MCF 10A (cell line): ENCODE data around the gene UBE2L6. TPM values are rescaled to one million over a fixed set of nuclear protein-coding genes. Genes with fewer than 3 reads are reported as not detected.

Source experiments
- Bru-seq: library from RNA; stranded (reverse); fragments of 400-500 nt; gene quantifications from one replicate; lab custom pipeline; 2021; lab: Mats Ljungman, UMichigan
- BruChase-seq, 2 experiments: library from RNA; stranded (reverse); fragments of 400-500 nt; gene quantifications; one replicate each; lab custom pipeline; 2021; lab: Mats Ljungman, UMichigan
- BruUV-seq: library from RNA; stranded (reverse); fragments of 400-500 nt; replicated peaks from 2 replicates; lab custom pipeline; 2021; lab: Mats Ljungman, UMichigan
- CTCF ChIA-PET: fragments of 300-600 bp; sonication (Branson Sonifier 250); formaldehyde crosslinking; extraction: SDS; loops from one replicate; lab custom pipeline; 2021; ENCODE audit warnings: antibody characterized with exemption, inconsistent platforms; lab: Yijun Ruan, JAX
- POLR2A ChIA-PET: fragments of 300-600, 350-650 bp; sonication (Branson Sonifier 250); formaldehyde crosslinking; extraction: SDS; loops from one replicate; lab custom pipeline; 2020; ENCODE audit warnings: antibody characterized with exemption, inconsistent platforms; lab: Yijun Ruan, JAX
- DNase-seq: peaks from one replicate; pipeline ENCODE4 v3.0.0-alpha.2; 2018; ENCODE audit not compliant: unreplicated experiment
- H3K27ac Mint-ChIP-seq: one replicate; pipeline ENCODE4 v1.8.0; 2022; ENCODE audit warnings: mild to moderate bottlenecking, low read depth, mixed read lengths; ENCODE audit not compliant: unreplicated experiment
- H3K27me3 Mint-ChIP-seq: one replicate; pipeline ENCODE4 v1.8.0; 2022; ENCODE audit warnings: mixed read lengths; ENCODE audit not compliant: insufficient read depth, unreplicated experiment
- H3K36me3 Mint-ChIP-seq: one replicate; pipeline ENCODE4 v1.8.0; 2022; ENCODE audit warnings: mild to moderate bottlenecking, moderate library complexity, mixed read lengths; ENCODE audit not compliant: insufficient read depth, unreplicated experiment
- H3K4me1 Mint-ChIP-seq: one replicate; pipeline ENCODE4 v1.8.0; 2022; ENCODE audit warnings: mixed read lengths; ENCODE audit not compliant: insufficient read depth, unreplicated experiment
- H3K4me3 Mint-ChIP-seq: one replicate; pipeline ENCODE4 v1.8.0; 2022; ENCODE audit warnings: mild to moderate bottlenecking, moderate library complexity, mixed read lengths; ENCODE audit not compliant: unreplicated experiment
- H3K9me3 Mint-ChIP-seq: one replicate; pipeline ENCODE4 v1.8.0; 2022; ENCODE audit warnings: mixed read lengths; ENCODE audit not compliant: unreplicated experiment
- CTCF ChIP-seq: fragments of 200-600 bp; IDR thresholded peaks from one replicate; pipeline ENCODE4 v1.8.0; 2022; ENCODE audit warnings: antibody characterized with exemption, mild to moderate bottlenecking; ENCODE audit not compliant: unreplicated experiment
- intact Hi-C: fragments of 100-400 bp; cut with micrococcal nuclease; formaldehyde crosslinking; loops from 2 replicates; pipeline ENCODE4 v1.14.1; 2022
- long read RNA-seq: library from polyadenylated mRNA; stranded (forward); transcript quantifications from one replicate; pipeline ENCODE4 v2.0.0, GENCODE V29; 2022
- total RNA-seq: library from RNA; stranded (reverse); gene quantifications from 2 replicates; pipeline ENCODE4 v1.2.3, GENCODE V29; 2022

UBE2L6 gene
- total RNA-seq (17.0 and 17.3 TPM in 2 replicates), Bru-seq, nascent RNA (percentile 43 among the genes with signal in this experiment), BruChase-seq, experiment 1, labeled RNA remaining after a 6-hour chase (percentile 54 among the genes with signal in this experiment), BruChase-seq, experiment 2, labeled RNA remaining after a 2-hour chase (percentile 42 among the genes with signal in this experiment)
- long read RNA-seq, transcript UBE2L6-201 (4 exons, 1,354 nt), result major isoform, 29 of 35 reads
- long read RNA-seq, partial matches to known transcripts, result 0 of 35 reads
- long read RNA-seq, other reads (novel, unspliced or antisense), result 3 of 35 reads

DNA sequence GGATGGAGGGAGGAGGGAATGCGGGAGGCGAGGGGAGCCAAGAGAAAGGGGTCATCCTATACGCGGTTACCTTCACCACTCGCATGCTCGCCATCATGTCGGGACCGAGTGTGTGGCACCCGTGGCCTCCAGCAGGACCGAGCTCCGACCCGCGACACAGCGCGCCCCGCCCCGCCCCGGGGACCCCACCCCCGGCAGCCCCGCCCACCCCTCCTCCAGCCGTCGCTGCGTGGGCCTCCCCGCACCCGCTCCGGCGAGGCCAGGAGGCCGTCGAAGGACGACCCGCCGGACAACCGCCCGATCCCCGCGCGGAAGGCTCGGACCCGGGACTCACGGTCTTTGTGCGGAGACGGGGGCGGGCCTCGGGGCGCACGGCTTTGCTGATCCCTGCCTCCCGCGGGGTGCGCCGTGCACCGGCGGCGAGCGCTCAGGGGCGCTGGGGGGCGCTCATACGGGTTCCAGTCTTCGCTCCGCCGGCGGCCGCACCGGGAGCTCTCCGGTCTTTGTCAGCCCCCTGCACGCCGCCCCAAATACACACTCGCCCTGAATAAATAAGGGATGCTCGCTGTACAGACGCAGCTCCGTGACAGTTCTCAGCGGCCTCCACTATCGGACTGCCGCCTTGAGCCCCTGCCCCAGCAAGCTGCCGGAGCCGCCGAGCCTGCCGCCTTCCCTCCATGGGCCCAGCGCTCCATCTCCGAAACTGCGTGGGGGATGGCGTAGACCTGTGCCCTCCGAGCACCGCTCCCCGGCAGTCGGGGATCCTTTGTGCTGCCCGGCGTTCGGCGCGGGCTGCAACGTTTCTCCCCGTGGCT, at the start of gene UBE2L6:
Gene UBE2L6, minus strand, starts transcription at position 158 of the 815 bp plus-strand sequence. Its CDS starts 61 bp downstream, at position 97.
- intact Hi-C loops, result loop anchor here (1.0 to 5.0 kb wide), 6 partner anchors 37 to 946 kb away; partner anchors contain the start of genes MED19, TIMM10 and TMX2
- Mint-ChIP-seq H3K36me3 (peaks cover 6% of the 10 kb centered on the region), H3K4me1 (peaks cover 34% of the 10 kb centered on the region), H3K27me3 (no peaks in the 10 kb centered on the region), H3K9me3 (no peaks in the 10 kb centered on the region), H3K4me3 (peak within 1 kb of the TSS; percentile 94), H3K27ac (peak within 1 kb of the TSS; percentile 63)
- no TSS peak for BruUV-seq
- POLR2A ChIA-PET, result interaction anchor here (0.6 to 3.1 kb wide), 11 partner anchors 17 to 1607 kb away, joined by 3 to 31 read pairs (median 3); partner anchors contain the start of genes CLP1 and TIMM10
- no peak for TF ChIP-seq CTCF
- CTCF ChIA-PET, result interaction anchor here (0.5 to 9.6 kb wide), 38 partner anchors 10 to 1055 kb away, joined by 3 to 315 read pairs (median 5); no protein-coding TSS in a partner anchor
- DNase-seq, result peak; percentile 34

DNA sequence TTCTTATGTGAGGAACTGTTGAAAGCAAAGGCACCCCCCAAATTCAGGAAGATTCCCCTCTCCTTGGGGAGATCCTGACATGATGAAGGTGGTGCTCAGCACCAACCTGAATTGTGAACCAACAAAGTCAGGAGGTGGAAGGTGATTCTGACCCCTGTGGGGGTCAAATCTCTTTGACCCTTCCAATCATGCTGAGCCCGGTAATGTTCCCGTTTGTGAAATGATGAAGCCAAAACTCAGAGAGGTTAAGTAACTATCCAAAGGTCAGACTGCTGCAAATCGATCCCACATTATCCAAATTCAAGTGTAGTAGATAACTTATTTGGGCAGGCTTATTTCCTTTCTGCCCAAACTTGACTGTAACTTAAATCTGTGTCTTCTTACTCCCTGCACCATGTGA, 49.1 kb upstream of the UBE2L6 start:
- no peak for DNase-seq
- H3K27ac Mint-ChIP-seq, result no peak overlapping the region
- intact Hi-C loops, result no loop called here
- TF ChIP-seq CTCF, result no peak
- POLR2A ChIA-PET, result no interaction called here
- H3K4me3 Mint-ChIP-seq, result no peak overlapping the region
- CTCF ChIA-PET, result interaction anchor here (0.7 to 5.1 kb wide), 4 partner anchors 20 to 254 kb away, joined by 3 to 26 read pairs (median 4); no protein-coding TSS in a partner anchor
- H3K36me3 Mint-ChIP-seq, result no peaks in the 10 kb centered on the region
- peaks cover 36% of the 10 kb centered on the region for H3K27me3 Mint-ChIP-seq
- no TSS peak for BruUV-seq
- H3K9me3 Mint-ChIP-seq, result no peaks in the 10 kb centered on the region
- no peaks in the 10 kb centered on the region for H3K4me1 Mint-ChIP-seq

GRCh38 chr11:57615308-57615707, 47.8 kb upstream of the UBE2L6 start:
- no peak for DNase-seq
- intact Hi-C loops, result no loop called here
- H3K4me3 Mint-ChIP-seq, result no peak overlapping the region
- TF ChIP-seq CTCF, result no peak
- H3K9me3 Mint-ChIP-seq, result no peaks in the 10 kb centered on the region
- H3K36me3 Mint-ChIP-seq, result no peaks in the 10 kb centered on the region
- no peak overlapping the region for H3K27ac Mint-ChIP-seq
- no TSS peak for BruUV-seq
- CTCF ChIA-PET, result interaction anchor here (1.9 to 5.1 kb wide), 2 partner anchors 25 to 29 kb away, joined by 5 to 26 read pairs; no protein-coding TSS in a partner anchor
- POLR2A ChIA-PET, result no interaction called here
- no peaks in the 10 kb centered on the region for H3K4me1 Mint-ChIP-seq
- H3K27me3 Mint-ChIP-seq, result peaks cover 36% of the 10 kb centered on the region
